Retinal pigment epithelial cell (primary cell): ENCODE results near the gene APC.

Experiments used
- DNase-seq: peaks from one replicate; pipeline ENCODE4 v3.0.0-alpha.2; 2010; ENCODE audit warnings: low read depth
- H3K4me3 ChIP-seq: 2 replicates; pipeline ENCODE4 v1.5.1; 2011; ENCODE audit warnings: mild to moderate bottlenecking, low read length, control low read depth, moderate library complexity
- CTCF ChIP-seq: conservative IDR thresholded peaks from 2 replicates; pipeline ENCODE4 v1.5.1; 2011; ENCODE audit warnings: low read depth, low read length, control low read depth, inconsistent platforms

APC gene

GRCh38 chr5:112737463-112738190, at the start of gene APC:
TSS of gene APC (plus strand) at chr5:112737885. CDS start at chr5:112754891, 17,006 bp downstream.
- TF ChIP-seq CTCF = no peak
- peak; percentile 52 for DNase-seq
- peak within 1 kb of the TSS; percentile 83 for H3K4me3 ChIP-seq

DNA sequence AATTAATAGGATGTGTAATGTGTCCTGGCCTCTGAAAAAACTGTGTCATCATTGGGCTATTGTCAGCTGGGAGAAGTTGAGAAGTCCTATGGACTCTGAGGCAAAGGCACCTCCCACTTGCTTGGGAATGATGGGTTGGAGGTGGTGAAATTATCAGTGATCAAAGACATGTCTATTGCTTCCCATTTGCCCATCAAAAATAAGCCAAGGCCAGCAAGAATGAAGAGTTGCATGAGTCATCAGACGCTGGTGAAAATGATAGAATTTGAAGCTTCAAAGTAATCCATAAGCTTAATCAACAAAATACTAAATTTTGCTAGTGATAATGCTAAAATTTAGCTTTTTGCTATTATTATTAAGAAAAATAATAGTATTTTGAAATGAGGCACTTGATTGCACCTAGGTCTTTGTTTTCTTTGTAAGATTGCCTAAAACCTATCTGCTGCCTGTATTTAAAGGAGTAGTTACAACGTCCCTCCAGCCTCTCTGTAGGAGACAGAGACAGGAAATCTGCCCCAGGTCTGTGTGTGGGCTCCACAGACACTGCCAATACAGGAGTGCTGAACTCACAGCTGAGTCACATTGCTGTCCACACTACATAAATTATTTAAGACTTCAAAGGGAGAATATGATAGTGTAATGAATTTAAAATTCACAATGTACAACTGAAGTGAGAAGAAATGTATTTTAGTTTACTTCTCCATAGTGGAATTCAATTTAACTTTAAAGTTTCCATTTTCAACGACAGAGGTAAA, 48.4 kb upstream of the APC start:
- H3K4me3 ChIP-seq = no peak overlapping the region
- DNase-seq = no peak
- TF ChIP-seq CTCF = no peak

- no peak for TF ChIP-seq CTCF
- DNase-seq = no peak
- no peak overlapping the region for H3K4me3 ChIP-seq
Measured at GRCh38 chr5:112690605-112691338, 46.9 kb upstream of the APC start.

GRCh38 chr5:112691339-112691680, 46.4 kb upstream of the APC start:
- no peak for DNase-seq
- H3K4me3 ChIP-seq = no peak overlapping the region
- no peak for TF ChIP-seq CTCF

DNA sequence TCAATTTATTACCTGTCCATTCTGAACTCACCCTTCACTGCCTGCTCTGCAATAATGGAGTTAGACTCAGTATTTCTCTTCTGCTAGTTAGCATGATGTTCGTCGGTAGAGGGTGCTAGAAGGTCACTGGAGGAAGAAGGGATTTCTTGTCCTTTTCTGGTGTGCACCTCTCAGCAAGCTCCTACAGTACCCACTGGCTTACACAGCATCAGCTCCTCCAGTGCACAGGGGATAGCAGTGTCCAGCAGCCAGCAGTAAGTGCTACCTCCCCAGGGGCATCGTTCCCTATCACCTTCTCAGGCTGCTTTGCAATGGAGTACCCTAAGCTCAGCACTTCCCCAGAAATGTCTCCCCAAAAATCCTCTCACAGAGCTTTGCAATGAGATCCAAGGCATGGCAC, 45.9 kb upstream of the APC start:
- peak; percentile 35 for TF ChIP-seq CTCF
- no peak for DNase-seq
- H3K4me3 ChIP-seq = no peak overlapping the region

DNA sequence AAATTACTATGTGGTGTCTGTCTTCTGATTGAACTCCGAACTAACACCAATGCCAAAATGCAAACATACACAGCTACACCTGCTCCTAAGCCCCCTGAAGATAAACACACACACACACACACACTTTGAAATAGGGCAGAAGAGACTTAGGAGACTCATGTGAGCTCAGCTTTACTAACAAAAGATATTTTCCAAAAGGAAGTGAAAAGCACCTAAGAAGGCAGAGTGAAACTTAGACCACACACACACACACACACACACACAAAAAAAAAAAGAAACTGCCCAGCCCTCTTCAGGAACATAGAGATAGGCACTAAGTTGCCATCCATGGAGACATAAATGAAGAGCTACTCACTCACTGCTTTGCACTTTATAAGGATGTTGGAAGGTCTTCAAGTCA, 45.2 kb upstream of the APC start:
- DNase-seq = no peak
- H3K4me3 ChIP-seq = no peak overlapping the region
- no peak for TF ChIP-seq CTCF
